OCI-LY7 (cell line): ENCODE data around the gene KL.

Experiments used
- EZH2phosphoT487 ChIP-seq: fragments of 200-600 bp; sonication (generic); IDR thresholded peaks from 2 replicates; pipeline ENCODE4 v1.6.1; 2018; ENCODE audit warnings: low read depth, borderline replicate concordance, mild to moderate bottlenecking, mixed run types, antibody characterized with exemption, low read length, moderate library complexity, mixed read lengths
- TF ChIP-seq, protein P1 (sequence below): fragments of 200-600 bp; sonication (generic); conservative IDR thresholded peaks from 2 replicates; pipeline ENCODE4 v1.5.1; 2014; ENCODE audit warnings: mild to moderate bottlenecking, antibody characterized with exemption, low read length, moderate library complexity, mixed read lengths

DNA sequence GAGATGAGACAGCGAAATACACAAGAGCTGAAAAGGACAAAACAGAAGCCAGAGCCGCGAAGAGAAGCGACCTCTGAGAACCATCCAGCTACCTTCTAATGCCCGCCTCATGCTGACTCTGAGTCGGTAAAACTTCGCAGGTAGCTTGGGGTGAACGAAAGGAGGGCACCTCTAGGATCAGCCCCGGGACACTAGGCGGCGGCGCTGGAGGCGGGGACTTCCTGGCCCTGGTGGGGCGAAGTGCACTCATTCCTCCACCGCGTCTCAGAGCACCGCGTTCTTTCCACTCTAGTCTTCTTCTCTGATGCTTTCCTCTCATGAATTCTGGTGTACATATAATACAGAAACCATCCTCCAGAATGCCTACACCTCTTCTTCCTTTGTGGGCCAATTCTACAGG is 50.1 kb downstream of the KL start:
- TF ChIP-seq, protein P1, sequence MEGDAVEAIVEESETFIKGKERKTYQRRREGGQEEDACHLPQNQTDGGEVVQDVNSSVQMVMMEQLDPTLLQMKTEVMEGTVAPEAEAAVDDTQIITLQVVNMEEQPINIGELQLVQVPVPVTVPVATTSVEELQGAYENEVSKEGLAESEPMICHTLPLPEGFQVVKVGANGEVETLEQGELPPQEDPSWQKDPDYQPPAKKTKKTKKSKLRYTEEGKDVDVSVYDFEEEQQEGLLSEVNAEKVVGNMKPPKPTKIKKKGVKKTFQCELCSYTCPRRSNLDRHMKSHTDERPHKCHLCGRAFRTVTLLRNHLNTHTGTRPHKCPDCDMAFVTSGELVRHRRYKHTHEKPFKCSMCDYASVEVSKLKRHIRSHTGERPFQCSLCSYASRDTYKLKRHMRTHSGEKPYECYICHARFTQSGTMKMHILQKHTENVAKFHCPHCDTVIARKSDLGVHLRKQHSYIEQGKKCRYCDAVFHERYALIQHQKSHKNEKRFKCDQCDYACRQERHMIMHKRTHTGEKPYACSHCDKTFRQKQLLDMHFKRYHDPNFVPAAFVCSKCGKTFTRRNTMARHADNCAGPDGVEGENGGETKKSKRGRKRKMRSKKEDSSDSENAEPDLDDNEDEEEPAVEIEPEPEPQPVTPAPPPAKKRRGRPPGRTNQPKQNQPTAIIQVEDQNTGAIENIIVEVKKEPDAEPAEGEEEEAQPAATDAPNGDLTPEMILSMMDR = no peak
- no peak for TF ChIP-seq EZH2phosphoT487
